ENCODE data around the gene DPP3.
A peak's percentile ranks its signal among the peaks of the same experiment; 100 is the strongest.
"Not testable (repeated sequence)": the region's sequence is repeated elsewhere in the genome, so short reads cannot be mapped to it uniquely, and the experiment has no call there.

DPP3 gene

GRCh38 chr11:66480117-66480938, at the start of gene DPP3:
Gene DPP3, plus strand, starts transcription at chr11:66480434. Its CDS starts 1,767 bp downstream, at chr11:66482201.
- Histone ChIP-seq H3K27me3 (ENCODE audit: control insufficient read depth, insufficient read depth, low read length) (no peaks in the 10 kb centered on the region), H3K9me3 (ENCODE audit: control insufficient read depth, insufficient read depth, low read length) (no peaks in the 10 kb centered on the region), H3K4me1 (ENCODE audit: control insufficient read depth, insufficient read depth, low read length) (no peaks in the 10 kb centered on the region), H3K4me3 (ENCODE audit: low read depth, low read length) (peak within 1 kb of the TSS; percentile 80), H3K9ac (ENCODE audit: low read depth, low read length) (peak within 1 kb of the TSS; percentile 77), H3K36me3 (ENCODE audit: control insufficient read depth, insufficient read depth, low read length) (peaks cover 8% of the 10 kb centered on the region)

GRCh38 chr11:66431287-66431686, 48.9 kb upstream of the DPP3 start:
- H3K9me3 ChIP-seq (ENCODE audit: control insufficient read depth, insufficient read depth, low read length); H3K4me1 ChIP-seq (ENCODE audit: control insufficient read depth, insufficient read depth, low read length); H3K9ac ChIP-seq (ENCODE audit: low read depth, low read length); H3K4me3 ChIP-seq (ENCODE audit: low read depth, low read length); H3K27me3 ChIP-seq (ENCODE audit: control insufficient read depth, insufficient read depth, low read length); H3K36me3 ChIP-seq (ENCODE audit: control insufficient read depth, insufficient read depth, low read length): not testable (repeated sequence)

- H3K27me3 ChIP-seq (ENCODE audit: control insufficient read depth, insufficient read depth, low read length); H3K9ac ChIP-seq (ENCODE audit: low read depth, low read length); H3K4me1 ChIP-seq (ENCODE audit: control insufficient read depth, insufficient read depth, low read length); H3K9me3 ChIP-seq (ENCODE audit: control insufficient read depth, insufficient read depth, low read length); H3K4me3 ChIP-seq (ENCODE audit: low read depth, low read length): not testable (repeated sequence)
- H3K36me3 ChIP-seq (ENCODE audit: control insufficient read depth, insufficient read depth, low read length), result peaks cover 15% of the 10 kb centered on the region
These were observed 48.3 kb upstream of the DPP3 start for GRCh38 chr11:66431871-66432329.

- no peaks in the 10 kb centered on the region for H3K4me1 ChIP-seq (ENCODE audit: control insufficient read depth, insufficient read depth, low read length)
- H3K4me3 ChIP-seq (ENCODE audit: low read depth, low read length), result no peak overlapping the region
- no peak overlapping the region for H3K9ac ChIP-seq (ENCODE audit: low read depth, low read length)
- H3K27me3 ChIP-seq (ENCODE audit: control insufficient read depth, insufficient read depth, low read length), result no peaks in the 10 kb centered on the region
- H3K9me3 ChIP-seq (ENCODE audit: control insufficient read depth, insufficient read depth, low read length), result no peaks in the 10 kb centered on the region
- peaks cover 15% of the 10 kb centered on the region for H3K36me3 ChIP-seq (ENCODE audit: control insufficient read depth, insufficient read depth, low read length)
These were observed 47.6 kb upstream of the DPP3 start for GRCh38 chr11:66432597-66432996.

- peak overlapping the region; percentile 90 for H3K9ac ChIP-seq (ENCODE audit: low read depth, low read length)
- H3K36me3 ChIP-seq (ENCODE audit: control insufficient read depth, insufficient read depth, low read length), result peaks cover 15% of the 10 kb centered on the region
- H3K9me3 ChIP-seq (ENCODE audit: control insufficient read depth, insufficient read depth, low read length), result no peaks in the 10 kb centered on the region
- H3K4me3 ChIP-seq (ENCODE audit: low read depth, low read length), result peak overlapping the region; percentile 99
- no peaks in the 10 kb centered on the region for H3K27me3 ChIP-seq (ENCODE audit: control insufficient read depth, insufficient read depth, low read length)
- H3K4me1 ChIP-seq (ENCODE audit: control insufficient read depth, insufficient read depth, low read length), result no peaks in the 10 kb centered on the region
These were observed 42.2 kb upstream of the DPP3 start for GRCh38 chr11:66437979-66438503.

GRCh38 chr11:66438504-66439466, 41.4 kb upstream of the DPP3 start, which contains the start of gene MRPL11:
Gene MRPL11, minus strand, starts transcription at chr11:66438848. Its CDS starts 94 bp downstream, at chr11:66438754.
- no peaks in the 10 kb centered on the region for H3K9me3 ChIP-seq (ENCODE audit: control insufficient read depth, insufficient read depth, low read length)
- peak within 1 kb of the TSS; percentile 99 for H3K4me3 ChIP-seq (ENCODE audit: low read depth, low read length)
- peaks cover 15% of the 10 kb centered on the region for H3K36me3 ChIP-seq (ENCODE audit: control insufficient read depth, insufficient read depth, low read length)
- H3K4me1 ChIP-seq (ENCODE audit: control insufficient read depth, insufficient read depth, low read length), result no peaks in the 10 kb centered on the region
- H3K27me3 ChIP-seq (ENCODE audit: control insufficient read depth, insufficient read depth, low read length), result no peaks in the 10 kb centered on the region
- peak within 1 kb of the TSS; percentile 90 for H3K9ac ChIP-seq (ENCODE audit: low read depth, low read length)

GRCh38 chr11:66440101-66440939, 39.9 kb upstream of the DPP3 start:
- not testable (repeated sequence) for H3K9ac ChIP-seq (ENCODE audit: low read depth, low read length); H3K4me3 ChIP-seq (ENCODE audit: low read depth, low read length); H3K9me3 ChIP-seq (ENCODE audit: control insufficient read depth, insufficient read depth, low read length); H3K4me1 ChIP-seq (ENCODE audit: control insufficient read depth, insufficient read depth, low read length); H3K27me3 ChIP-seq (ENCODE audit: control insufficient read depth, insufficient read depth, low read length)
- H3K36me3 ChIP-seq (ENCODE audit: control insufficient read depth, insufficient read depth, low read length), result peaks cover 15% of the 10 kb centered on the region

- H3K36me3 ChIP-seq (ENCODE audit: control insufficient read depth, insufficient read depth, low read length), result peaks cover 11% of the 10 kb centered on the region
- H3K4me1 ChIP-seq (ENCODE audit: control insufficient read depth, insufficient read depth, low read length); H3K9me3 ChIP-seq (ENCODE audit: control insufficient read depth, insufficient read depth, low read length); H3K9ac ChIP-seq (ENCODE audit: low read depth, low read length); H3K4me3 ChIP-seq (ENCODE audit: low read depth, low read length); H3K27me3 ChIP-seq (ENCODE audit: control insufficient read depth, insufficient read depth, low read length): not testable (repeated sequence)
These were observed 39.3 kb upstream of the DPP3 start for GRCh38 chr11:66440940-66441282.

- Histone ChIP-seq H3K36me3 (ENCODE audit: control insufficient read depth, insufficient read depth, low read length) (no peaks in the 10 kb centered on the region), H3K4me3 (ENCODE audit: low read depth, low read length) (no peak overlapping the region), H3K9me3 (ENCODE audit: control insufficient read depth, insufficient read depth, low read length) (no peaks in the 10 kb centered on the region), H3K9ac (ENCODE audit: low read depth, low read length) (no peak overlapping the region), H3K4me1 (ENCODE audit: control insufficient read depth, insufficient read depth, low read length) (no peaks in the 10 kb centered on the region), H3K27me3 (ENCODE audit: control insufficient read depth, insufficient read depth, low read length) (no peaks in the 10 kb centered on the region)
These were observed 36.6 kb upstream of the DPP3 start for GRCh38 chr11:66443602-66444001.

- Histone ChIP-seq H3K4me3 (ENCODE audit: low read depth, low read length) (no peak overlapping the region), H3K9me3 (ENCODE audit: control insufficient read depth, insufficient read depth, low read length) (no peaks in the 10 kb centered on the region), H3K27me3 (ENCODE audit: control insufficient read depth, insufficient read depth, low read length) (no peaks in the 10 kb centered on the region), H3K9ac (ENCODE audit: low read depth, low read length) (no peak overlapping the region), H3K4me1 (ENCODE audit: control insufficient read depth, insufficient read depth, low read length) (no peaks in the 10 kb centered on the region), H3K36me3 (ENCODE audit: control insufficient read depth, insufficient read depth, low read length) (no peaks in the 10 kb centered on the region)
These were observed 33.2 kb upstream of the DPP3 start for GRCh38 chr11:66447012-66447411.

GRCh38 chr11:66448523-66448922, 31.7 kb upstream of the DPP3 start:
- H3K27me3 ChIP-seq (ENCODE audit: control insufficient read depth, insufficient read depth, low read length), result no peaks in the 10 kb centered on the region
- no peaks in the 10 kb centered on the region for H3K36me3 ChIP-seq (ENCODE audit: control insufficient read depth, insufficient read depth, low read length)
- H3K9ac ChIP-seq (ENCODE audit: low read depth, low read length), result no peak overlapping the region
- H3K4me3 ChIP-seq (ENCODE audit: low read depth, low read length), result no peak overlapping the region
- H3K4me1 ChIP-seq (ENCODE audit: control insufficient read depth, insufficient read depth, low read length), result no peaks in the 10 kb centered on the region
- no peaks in the 10 kb centered on the region for H3K9me3 ChIP-seq (ENCODE audit: control insufficient read depth, insufficient read depth, low read length)
